IgD-negative memory B cell (primary cell): ENCODE data around the gene FLRT1. TPM values are rescaled to one million over a fixed set of nuclear protein-coding genes. Genes with fewer than 3 reads are reported as not detected.

ENCODE experiments used
- H3K27ac Mint-ChIP-seq, 3 donors: one replicate each; pipeline ENCODE4 v1.8.0; 2020 to 2022; ENCODE audit warnings: mild to moderate bottlenecking in 3 of 3, mixed read lengths in 3 of 3, moderate library complexity in 1 of 3
- H3K27me3 Mint-ChIP-seq: one replicate; pipeline ENCODE4 v1.8.0; 2021; ENCODE audit warnings: mixed read lengths
- H3K36me3 Mint-ChIP-seq: one replicate; pipeline ENCODE4 v1.8.0; 2020; ENCODE audit warnings: mild to moderate bottlenecking, mixed read lengths
- H3K4me1 Mint-ChIP-seq, 3 donors: one replicate each; pipeline ENCODE4 v1.8.0; 2020 to 2022; ENCODE audit warnings: mixed read lengths in 3 of 3, mild to moderate bottlenecking in 1 of 3
- H3K4me3 Mint-ChIP-seq, 4 donors: one replicate each; pipeline ENCODE4 v1.8.0; 2020 to 2022; ENCODE audit warnings: mild to moderate bottlenecking in 4 of 4, mixed read lengths in 4 of 4, moderate library complexity in 3 of 4
- H3K9me3 Mint-ChIP-seq, 3 donors: one replicate each; pipeline ENCODE4 v1.8.0; 2020 to 2021; ENCODE audit warnings: mixed read lengths in 3 of 3, mild to moderate bottlenecking in 1 of 3
- polyA plus RNA-seq: library from polyadenylated mRNA; unstranded; fragments of 300-500 nt; fragmentation: Illumina TruSeq; gene quantifications from one replicate; pipeline ENCODE4 v1.2.3, GENCODE V29; 2021

Gene FLRT1
- polyA plus RNA-seq, 1 donor from 2014 or later = not detected

GRCh38 chr11:64027651-64028397 lies 7.9 kb upstream of the FLRT1 start:
- Mint-ChIP-seq H3K27ac (peak overlapping the region in 1 of 3 donors; percentile 11), H3K9me3 (no peaks in the 10 kb centered on the region), H3K4me1 (no peaks in the 10 kb centered on the region), H3K4me3 (peak overlapping the region in 1 of 4 donors; percentile 68), H3K27me3 (peaks cover 22% of the 10 kb centered on the region), H3K36me3 (no peaks in the 10 kb centered on the region)

- no peaks in the 10 kb centered on the region for H3K36me3 Mint-ChIP-seq
- H3K9me3 Mint-ChIP-seq = no peaks in the 10 kb centered on the region
These were observed 7.2 kb upstream of the FLRT1 start for GRCh38 chr11:64028398-64029115.

DNA sequence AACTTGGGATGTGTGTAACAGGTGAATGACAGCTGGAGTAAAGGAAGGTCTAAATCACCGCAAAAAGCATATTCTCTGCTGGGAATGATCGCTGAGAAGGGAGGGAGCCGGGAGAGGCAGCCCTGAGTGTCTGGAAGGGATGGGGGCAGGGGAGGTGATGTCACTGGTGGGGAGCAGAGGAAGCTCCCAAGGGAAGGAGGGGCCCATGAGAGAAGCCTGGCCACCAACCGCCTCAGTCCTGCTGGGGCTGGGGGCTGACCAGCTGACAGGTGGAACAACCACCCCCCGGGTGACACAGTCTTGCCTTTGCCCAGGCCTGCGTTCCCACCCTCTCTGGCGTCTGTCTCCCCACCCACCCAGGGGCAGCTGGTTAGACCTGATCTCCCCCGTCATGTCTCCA lies 6.0 kb upstream of the FLRT1 start:
- Mint-ChIP-seq H3K4me3 (no peak overlapping the region), H3K4me1 (peaks cover 0 to under 1% (median 0%) of the 10 kb centered on the region in 3 donors), H3K36me3 (no peaks in the 10 kb centered on the region), H3K27me3 (peaks cover 34% of the 10 kb centered on the region), H3K9me3 (no peaks in the 10 kb centered on the region), H3K27ac (no peak overlapping the region)

More at GRCh38 chr11:64028398-64029115, 7.2 kb upstream of the FLRT1 start:
- no peak overlapping the region for H3K27ac Mint-ChIP-seq
- peak overlapping the region in 1 of 4 donors; percentile 45 for H3K4me3 Mint-ChIP-seq
- H3K27me3 Mint-ChIP-seq = peaks cover 25% of the 10 kb centered on the region
- no peaks in the 10 kb centered on the region for H3K4me1 Mint-ChIP-seq

DNA sequence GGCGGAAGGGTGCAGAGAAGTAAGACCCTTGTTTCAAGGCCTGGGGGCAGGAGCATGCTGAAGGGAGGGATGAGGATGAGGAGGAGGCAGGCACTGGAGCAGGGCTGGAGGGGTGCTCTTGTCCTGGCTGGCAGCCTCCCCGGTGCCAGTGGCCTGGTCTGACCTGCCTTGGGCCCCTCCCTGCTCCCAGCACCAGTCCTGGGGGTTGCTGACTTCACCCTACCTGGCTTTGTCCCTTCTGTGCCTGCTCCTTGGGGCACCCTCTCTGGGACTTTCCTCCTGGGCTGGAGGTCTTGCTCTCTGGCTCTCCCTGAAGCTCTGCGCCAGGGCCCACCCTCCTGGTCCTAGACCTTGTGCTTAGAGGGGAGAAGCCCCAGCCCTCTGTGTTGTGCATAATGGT lies 4.7 kb upstream of the FLRT1 start:
- peaks cover 39% of the 10 kb centered on the region for H3K27me3 Mint-ChIP-seq
- H3K36me3 Mint-ChIP-seq = no peaks in the 10 kb centered on the region
- H3K4me1 Mint-ChIP-seq = peaks cover 0 to 6% (median 2%) of the 10 kb centered on the region in 3 donors
- no peak overlapping the region for H3K4me3 Mint-ChIP-seq
- H3K27ac Mint-ChIP-seq = peak overlapping the region in 1 of 3 donors; percentile 41
- H3K9me3 Mint-ChIP-seq = no peaks in the 10 kb centered on the region

GRCh38 chr11:64032050-64032449 lies 3.7 kb upstream of the FLRT1 start:
- no peak overlapping the region for H3K4me3 Mint-ChIP-seq
- peaks cover 39% of the 10 kb centered on the region for H3K27me3 Mint-ChIP-seq
- H3K4me1 Mint-ChIP-seq = peaks cover 0 to 6% (median 2%) of the 10 kb centered on the region in 3 donors
- H3K36me3 Mint-ChIP-seq = no peaks in the 10 kb centered on the region
- no peak overlapping the region for H3K27ac Mint-ChIP-seq
- no peaks in the 10 kb centered on the region for H3K9me3 Mint-ChIP-seq

DNA sequence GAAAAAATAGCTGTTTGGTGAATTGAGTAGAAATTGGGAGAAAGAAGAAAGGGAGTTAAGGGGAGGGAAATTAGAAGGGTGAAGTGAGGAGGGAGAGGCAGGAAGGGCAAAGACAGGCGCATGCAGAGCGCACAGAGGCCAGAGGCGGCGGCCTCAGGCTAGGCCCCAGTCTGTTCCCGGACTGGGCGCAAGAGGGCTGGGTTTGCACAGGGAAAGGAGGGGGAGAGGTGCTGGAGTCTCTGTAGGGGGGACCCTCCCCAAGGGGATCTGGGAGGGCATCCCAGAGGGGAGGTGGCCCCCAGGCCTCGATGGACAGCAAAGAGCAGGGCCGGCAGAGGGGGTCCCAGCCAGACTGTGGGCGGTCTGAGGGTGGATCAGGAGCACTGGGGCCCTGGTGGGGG lies 1.3 kb upstream of the FLRT1 start:
- peaks cover 0 to 6% (median 2%) of the 10 kb centered on the region in 3 donors for H3K4me1 Mint-ChIP-seq
- peaks cover 34% of the 10 kb centered on the region for H3K27me3 Mint-ChIP-seq
- peak overlapping the region in 1 of 4 donors; percentile 90 for H3K4me3 Mint-ChIP-seq

DNA sequence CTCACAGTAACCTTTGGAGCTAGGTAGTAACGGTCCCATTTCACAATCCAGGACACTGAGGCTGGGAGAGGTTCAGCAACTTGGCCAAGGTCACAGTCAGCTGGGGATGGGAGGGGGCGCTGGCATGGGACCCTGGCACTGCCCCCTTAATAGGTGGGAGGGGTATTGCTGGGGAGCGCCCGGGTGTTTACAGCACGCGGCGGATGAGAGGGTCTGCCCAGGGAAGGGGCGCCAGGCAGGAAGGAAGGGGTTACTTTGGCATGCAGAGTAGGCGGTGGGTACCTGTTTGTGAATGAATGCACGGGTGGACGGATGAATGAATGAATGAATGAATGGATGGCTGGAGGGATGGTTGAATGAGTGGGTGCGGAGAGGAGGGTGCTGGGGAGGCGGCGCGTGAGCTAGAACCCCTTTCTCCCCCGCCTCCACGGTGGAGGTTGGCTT lies 628 bp upstream of the FLRT1 start:
- Mint-ChIP-seq H3K36me3 (no peaks in the 10 kb centered on the region), H3K27me3 (peaks cover 32% of the 10 kb centered on the region), H3K4me3 (peak overlapping the region in 3 of 4 donors; percentile 59 to 79 (median 68)), H3K4me1 (peaks cover 0 to 6% (median 2%) of the 10 kb centered on the region in 3 donors), H3K9me3 (no peaks in the 10 kb centered on the region), H3K27ac (no peak overlapping the region)

More for the DNA sequence above, 1.3 kb upstream of the FLRT1 start:
- Mint-ChIP-seq H3K9me3 (no peaks in the 10 kb centered on the region), H3K36me3 (no peaks in the 10 kb centered on the region), H3K27ac (no peak overlapping the region)

- Mint-ChIP-seq H3K9me3 (no peaks in the 10 kb centered on the region), H3K4me1 (peaks cover 0 to 6% (median 2%) of the 10 kb centered on the region in 3 donors), H3K4me3 (no peak overlapping the region), H3K36me3 (no peaks in the 10 kb centered on the region), H3K27ac (no peak overlapping the region), H3K27me3 (peaks cover 32% of the 10 kb centered on the region)
These were observed 626 bp downstream of the FLRT1 start for GRCh38 chr11:64036087-64037026.

- peaks cover 33% of the 10 kb centered on the region for H3K27me3 Mint-ChIP-seq
- peaks cover 0 to 6% (median 2%) of the 10 kb centered on the region in 3 donors for H3K4me1 Mint-ChIP-seq
- H3K27ac Mint-ChIP-seq = no peak overlapping the region
- no peak overlapping the region for H3K4me3 Mint-ChIP-seq
- no peaks in the 10 kb centered on the region for H3K9me3 Mint-ChIP-seq
- no peaks in the 10 kb centered on the region for H3K36me3 Mint-ChIP-seq
These were observed 1.4 kb downstream of the FLRT1 start for GRCh38 chr11:64037027-64037634.

DNA sequence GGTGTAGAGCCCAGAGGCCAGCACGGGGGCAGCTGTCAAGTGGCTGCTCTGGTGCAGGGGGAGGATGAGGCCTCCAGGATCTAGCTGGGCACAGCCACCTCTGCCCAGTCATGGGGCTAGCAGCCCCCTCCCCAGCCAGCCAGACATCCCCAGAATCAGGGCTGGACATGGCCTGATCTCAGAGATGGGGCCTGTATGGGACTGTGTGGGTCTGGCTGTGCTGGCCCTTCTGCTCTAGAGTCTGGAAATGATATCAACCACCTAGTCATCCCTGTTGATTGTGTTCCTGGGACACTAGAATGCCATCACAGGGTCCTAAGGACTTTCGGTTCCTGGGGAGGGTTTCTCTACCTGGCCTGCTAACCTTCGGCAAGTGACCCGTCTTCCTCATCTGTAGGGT lies 2.8 kb downstream of the FLRT1 start:
- Mint-ChIP-seq H3K27ac (peak overlapping the region in 1 of 3 donors; percentile 57), H3K9me3 (no peaks in the 10 kb centered on the region), H3K4me1 (peaks cover 0 to 6% (median 2%) of the 10 kb centered on the region in 3 donors), H3K27me3 (peaks cover 26% of the 10 kb centered on the region), H3K36me3 (no peaks in the 10 kb centered on the region), H3K4me3 (no peak overlapping the region)

DNA sequence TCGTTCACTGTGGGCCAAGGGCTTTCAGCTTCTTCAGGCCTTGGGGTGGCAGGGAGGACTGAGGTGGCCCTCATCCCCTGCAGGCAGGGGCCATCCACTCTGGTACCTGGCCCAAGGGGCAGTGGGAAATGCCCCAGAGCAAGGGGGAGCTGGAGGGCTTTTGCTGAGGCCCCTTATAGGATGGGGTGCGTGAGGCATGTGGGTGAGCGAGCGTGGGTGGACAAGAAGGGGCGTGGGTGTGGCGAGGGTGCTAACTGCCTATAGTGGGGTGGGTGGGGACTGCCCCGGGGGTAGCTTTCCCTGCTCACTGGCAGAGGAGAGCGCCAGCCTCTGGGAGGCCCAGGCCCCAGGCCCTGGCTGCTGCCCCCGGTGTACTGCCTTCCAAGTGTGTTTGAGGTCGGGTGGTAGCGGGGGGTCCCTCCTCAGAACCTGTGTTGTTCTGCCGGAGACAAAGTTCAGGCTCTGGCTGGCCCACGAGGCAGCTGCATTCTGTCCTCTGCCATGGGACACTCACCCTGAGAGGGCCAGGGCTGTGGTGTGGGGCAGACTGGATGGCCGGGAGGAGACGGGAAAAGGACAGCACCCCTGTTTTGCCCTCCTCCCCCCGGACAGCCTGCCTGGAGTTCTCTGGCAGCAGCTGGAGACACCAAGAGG lies 3.4 kb downstream of the FLRT1 start:
- Mint-ChIP-seq H3K4me3 (peak overlapping the region in 1 of 4 donors; percentile 39), H3K27ac (no peak overlapping the region), H3K27me3 (peaks cover 21% of the 10 kb centered on the region), H3K36me3 (no peaks in the 10 kb centered on the region), H3K4me1 (peaks cover 0 to 6% (median 2%) of the 10 kb centered on the region in 3 donors), H3K9me3 (no peaks in the 10 kb centered on the region)

DNA sequence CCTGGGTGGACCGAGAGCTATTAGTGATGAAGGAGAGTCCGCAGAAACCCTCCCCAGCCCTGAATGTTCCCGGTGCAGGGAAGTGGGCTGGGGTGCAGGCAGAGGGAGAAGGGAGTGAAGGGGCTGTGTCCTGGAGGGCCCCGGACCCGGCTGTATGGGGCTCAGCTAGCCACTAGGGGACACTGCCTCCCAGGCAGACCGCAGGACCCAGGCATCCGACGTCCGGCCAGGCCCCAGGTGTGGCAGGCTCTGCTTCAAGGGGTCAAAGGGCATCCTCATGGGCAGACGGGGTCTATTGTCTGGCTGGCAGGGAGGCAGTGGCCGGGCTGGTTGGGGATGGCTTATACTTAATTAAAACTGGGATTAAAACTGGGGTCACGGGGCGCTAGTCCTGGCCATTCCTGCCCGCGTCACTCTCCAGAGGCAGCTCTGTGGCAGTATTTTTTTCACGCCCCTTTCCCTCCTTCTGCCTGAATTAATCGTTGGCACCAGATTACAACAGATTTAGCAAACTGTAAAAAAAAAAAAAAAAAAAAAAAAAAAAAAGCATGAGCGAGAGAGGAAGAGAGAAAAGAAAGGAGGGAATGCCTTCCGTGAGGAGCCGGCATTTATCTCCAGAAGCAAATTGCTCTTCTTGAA lies 5.1 kb downstream of the FLRT1 start:
- Mint-ChIP-seq H3K27ac (no peak overlapping the region), H3K4me1 (peaks cover 0 to 2% (median 0%) of the 10 kb centered on the region in 3 donors), H3K27me3 (peaks cover 12% of the 10 kb centered on the region), H3K9me3 (no peaks in the 10 kb centered on the region), H3K36me3 (no peaks in the 10 kb centered on the region), H3K4me3 (no peak overlapping the region)

GRCh38 chr11:64041846-64042245 lies 6.1 kb downstream of the FLRT1 start:
- no peaks in the 10 kb centered on the region for H3K9me3 Mint-ChIP-seq

More at GRCh38 chr11:64041846-64042245, 6.1 kb downstream of the FLRT1 start:
- H3K27ac Mint-ChIP-seq = no peak overlapping the region
- peaks cover 12% of the 10 kb centered on the region for H3K27me3 Mint-ChIP-seq
- H3K36me3 Mint-ChIP-seq = no peaks in the 10 kb centered on the region
- H3K4me3 Mint-ChIP-seq = no peak overlapping the region
- H3K4me1 Mint-ChIP-seq = peaks cover 0 to 2% (median 0%) of the 10 kb centered on the region in 3 donors
